H9 (cell line): ENCODE results near the gene TMPRSS9. TPM values are rescaled to one million over a fixed set of nuclear protein-coding genes. Genes with fewer than 3 reads are reported as not detected.

Experiments used
- DNase-seq: peaks from one replicate; pipeline ENCODE4 v3.0.0-alpha.2; 2017
- H2AFZ ChIP-seq: one replicate; pipeline ENCODE4 v1.6.1; 2013; ENCODE audit warnings: mild to moderate bottlenecking, low read length, control low read depth, moderate library complexity
- H2AK5ac ChIP-seq: 2 replicates; pipeline ENCODE4 v1.6.1; 2013; ENCODE audit warnings: low read length, control low read depth, mixed read lengths; ENCODE audit not compliant: insufficient read length
- H2BK120ac ChIP-seq: one replicate; pipeline ENCODE4 v1.6.1; 2013; ENCODE audit warnings: low read depth, mild to moderate bottlenecking, low read length, control low read depth, inconsistent platforms; ENCODE audit not compliant: poor library complexity, severe bottlenecking
- H2BK12ac ChIP-seq: 2 replicates; pipeline ENCODE4 v1.6.1; 2013; ENCODE audit warnings: low read length, control low read depth, mixed read lengths, low read depth; ENCODE audit not compliant: insufficient read length
- H2BK15ac ChIP-seq: 2 replicates; pipeline ENCODE4 v1.6.1; 2013; ENCODE audit warnings: low read depth, low read length, control low read depth
- H2BK20ac ChIP-seq: one replicate; pipeline ENCODE4 v1.6.1; 2013; ENCODE audit warnings: low read depth, mild to moderate bottlenecking, low read length, control low read depth, inconsistent platforms; ENCODE audit not compliant: poor library complexity, severe bottlenecking
- H2BK5ac ChIP-seq: 2 replicates; pipeline ENCODE4 v1.6.1; 2013; ENCODE audit warnings: low read length, control low read depth, mixed read lengths; ENCODE audit not compliant: insufficient read length
- H3K14ac ChIP-seq: 2 replicates; pipeline ENCODE4 v1.6.1; 2013; ENCODE audit warnings: low read length, control low read depth; ENCODE audit not compliant: insufficient read depth
- H3K18ac ChIP-seq: 2 replicates; pipeline ENCODE4 v1.6.1; 2013; ENCODE audit warnings: low read depth, mild to moderate bottlenecking, mixed read lengths, low read length, control low read depth; ENCODE audit not compliant: insufficient read length
- H3K23ac ChIP-seq: 2 replicates; pipeline ENCODE4 v1.6.1; 2013; ENCODE audit warnings: low read length, control low read depth, mixed read lengths, low read depth; ENCODE audit not compliant: insufficient read length
- H3K23me2 ChIP-seq: 2 replicates; pipeline ENCODE4 v1.6.1; 2013; ENCODE audit warnings: low read depth, mild to moderate bottlenecking, mixed read lengths, low read length, control low read depth; ENCODE audit not compliant: insufficient read length, poor library complexity, severe bottlenecking
- H3K27ac ChIP-seq: 2 replicates; pipeline ENCODE4 v1.5.1; 2013; ENCODE audit warnings: low read length, control low read depth, mixed read lengths, low read depth; ENCODE audit not compliant: insufficient read length
- H3K27me3 ChIP-seq: 2 replicates; pipeline ENCODE4 v1.6.1; 2013; ENCODE audit warnings: low read length, control low read depth, inconsistent platforms; ENCODE audit not compliant: insufficient read depth
- H3K4ac ChIP-seq: 2 replicates; pipeline ENCODE4 v1.6.1; 2013; ENCODE audit warnings: low read depth, mild to moderate bottlenecking, control low read depth, inconsistent platforms, low read length, moderate library complexity
- H3K4me1 ChIP-seq: 2 replicates; pipeline ENCODE4 v1.6.1; 2013; ENCODE audit warnings: low read length, control low read depth, inconsistent platforms; ENCODE audit not compliant: insufficient read depth
- H3K4me2 ChIP-seq: 2 replicates; pipeline ENCODE4 v1.6.1; 2013; ENCODE audit warnings: low read length, control low read depth, mixed read lengths; ENCODE audit not compliant: insufficient read length, insufficient read depth
- H3K56ac ChIP-seq: 2 replicates; pipeline ENCODE4 v1.6.1; 2013; ENCODE audit warnings: low read depth, mild to moderate bottlenecking, mixed read lengths, low read length, control low read depth; ENCODE audit not compliant: insufficient read length
- H3K79me1 ChIP-seq: 2 replicates; pipeline ENCODE4 v1.6.1; 2013; ENCODE audit warnings: low read depth, mild to moderate bottlenecking, moderate library complexity, low read length, control low read depth, inconsistent platforms; ENCODE audit not compliant: insufficient read depth, poor library complexity, severe bottlenecking
- H3K79me2 ChIP-seq: 2 replicates; pipeline ENCODE4 v1.6.1; 2013; ENCODE audit warnings: low read length, control low read depth, inconsistent platforms; ENCODE audit not compliant: insufficient read depth
- H3K9ac ChIP-seq: 2 replicates; pipeline ENCODE4 v1.6.1; 2013; ENCODE audit warnings: low read length, control low read depth, mixed read lengths; ENCODE audit not compliant: insufficient read length; ENCODE audit errors: extremely low read depth
- H3K9me3 ChIP-seq: one replicate; pipeline ENCODE4 v1.6.1; 2013; ENCODE audit warnings: low read depth, low read length, inconsistent platforms; ENCODE audit not compliant: control insufficient read depth
- H3T11ph ChIP-seq: one replicate; pipeline ENCODE4 v1.6.1; 2013; ENCODE audit warnings: mild to moderate bottlenecking, low read length, control low read depth, inconsistent platforms
- H4K20me1 ChIP-seq: one replicate; pipeline ENCODE4 v1.6.1; 2013; ENCODE audit not compliant: control insufficient read depth, insufficient read length, insufficient read depth
- H4K5ac ChIP-seq: 2 replicates; pipeline ENCODE4 v1.6.1; 2013; ENCODE audit warnings: low read depth, mild to moderate bottlenecking, mixed read lengths, low read length, control low read depth; ENCODE audit not compliant: insufficient read length
- H4K8ac ChIP-seq: replicated peaks from 2 replicates; pipeline ENCODE4 v1.6.1; 2013; ENCODE audit warnings: low read length, control low read depth, mixed read lengths, low read depth; ENCODE audit not compliant: insufficient read length
- H4K91ac ChIP-seq: 2 replicates; pipeline ENCODE4 v1.6.1; 2013; ENCODE audit warnings: low read depth, mild to moderate bottlenecking, moderate library complexity, mixed read lengths, low read length, control low read depth; ENCODE audit not compliant: insufficient read length
- H3K27ac Mint-ChIP-seq, 3 experiments: 2 replicates in 2 of 3; 3 replicates in 1 of 3; pipeline ENCODE4 v1.8.0; 2020 to 2021; ENCODE audit warnings: mixed read lengths in 3 of 3, mild to moderate bottlenecking in 1 of 3, moderate library complexity in 1 of 3
- H3K27me3 Mint-ChIP-seq: 2 replicates; pipeline ENCODE4 v1.8.0; 2021; ENCODE audit warnings: low read depth, mild to moderate bottlenecking, moderate library complexity, mixed read lengths
- H3K36me3 Mint-ChIP-seq, 3 experiments: 2 replicates in 2 of 3; 3 replicates in 1 of 3; pipeline ENCODE4 v1.8.0; 2020 to 2021; ENCODE audit warnings: low read depth in 3 of 3, mixed read lengths in 3 of 3; ENCODE audit not compliant: insufficient read depth in 1 of 3
- H3K4me1 Mint-ChIP-seq, 2 experiments: 2 replicates each; pipeline ENCODE4 v1.8.0; 2020; ENCODE audit warnings: mixed read lengths in 2 of 2
- H3K4me3 Mint-ChIP-seq, 2 experiments: 2 replicates in 1 of 2; 3 replicates in 1 of 2; pipeline ENCODE4 v1.8.0; 2020 to 2021; ENCODE audit warnings: mild to moderate bottlenecking in 2 of 2, mixed read lengths in 2 of 2, moderate library complexity in 1 of 2
- H3K9me3 Mint-ChIP-seq, 2 experiments: 2 replicates in 1 of 2; 3 replicates in 1 of 2; pipeline ENCODE4 v1.8.0; 2020; ENCODE audit warnings: mild to moderate bottlenecking in 2 of 2, mixed read lengths in 2 of 2, moderate library complexity in 1 of 2
- CTCF ChIP-seq: fragments of 200-600 bp; sonication (generic); conservative IDR thresholded peaks from 3 replicates; pipeline ENCODE4 v1.8.0; 2021; ENCODE audit warnings: antibody characterized with exemption, mild to moderate bottlenecking
- WGBS: extraction: QIAGEN DNeasy Blood & Tissue Kit; methylation state at CpG from one replicate; pipeline ENCODE4 v1.1.7; 2013; ENCODE audit warnings: missing lambda C conversion rate, low lambda C conversion rate, mixed read lengths; ENCODE audit not compliant: insufficient read length; ENCODE audit errors: extremely low coverage; 5-methylcytosine and 5-hydroxymethylcytosine counted together
- total RNA-seq: library from RNA; stranded (reverse); gene quantifications from 2 replicates; pipeline ENCODE4 v1.2.1, GENCODE V29; 2021

The TMPRSS9 gene
- total RNA-seq, 1 experiment from 2014 or later, result 0.24 TPM

- Histone ChIP-seq H2BK12ac (no peak overlapping the region), H4K91ac (no peak overlapping the region), H3K56ac (no peak overlapping the region), H3K79me1 (peaks cover 2% of the 10 kb centered on the region), H3K9me3 (no peaks in the 10 kb centered on the region), H3K23me2 (peaks cover 9% of the 10 kb centered on the region), H3K18ac (no peak overlapping the region), H4K5ac (no peak overlapping the region), H2AFZ (no peak overlapping the region), H2BK20ac (no peak overlapping the region), H2BK5ac (no peak overlapping the region), H3K23ac (no peak overlapping the region), H2BK15ac (no peak overlapping the region), H3T11ph (no peak overlapping the region), H4K20me1 (peaks cover 5% of the 10 kb centered on the region), H3K27me3 (no peaks in the 10 kb centered on the region), H3K14ac (peak overlapping the region; percentile 5; the same call in 1 of the 2 replicates), H3K9ac (no peak overlapping the region), H3K4me2 (no peak overlapping the region), H4K8ac (no peak overlapping the region), H3K4ac (no peak overlapping the region), H2AK5ac (no peak overlapping the region), H3K79me2 (peaks cover 5% of the 10 kb centered on the region; the same call in 1 of the 2 replicates), H2BK120ac (no peak overlapping the region), H3K4me1 (peaks cover 5% of the 10 kb centered on the region; the same call in 1 of the 2 replicates), H3K27ac (no peak overlapping the region)
- peaks cover 2% of the 10 kb centered on the region in 2 experiments; a peak in 4 of 5 replicates for H3K9me3 Mint-ChIP-seq
- H3K27me3 Mint-ChIP-seq, result peaks cover 1% of the 10 kb centered on the region; the same call in 1 of the 2 replicates
- no peak for TF ChIP-seq CTCF
- H3K4me1 Mint-ChIP-seq, result peaks cover 36 to 49% of the 10 kb centered on the region in 2 experiments
- peak overlapping the region; percentile 77 to 99 (median 84); a peak in 6 of 7 replicates for H3K27ac Mint-ChIP-seq
- peaks cover 5 to 22% (median 17%) of the 10 kb centered on the region in 3 experiments for H3K36me3 Mint-ChIP-seq
- H3K4me3 Mint-ChIP-seq, result peak overlapping the region; percentile 43 to 67
- WGBS, result no CpG with 5 or more reads among the region's 20 CpGs
- DNase-seq, result no peak
These were observed 29.3 kb upstream of the TMPRSS9 start for GRCh38 chr19:2330632-2331284.
